Germinal center (tissue), 1 donor: ENCODE data around the gene PAX5.

Experiments
- DNase-seq: peaks from one replicate; pipeline ENCODE4 v3.0.0; 2012; ENCODE audit warnings: mixed read lengths, low spot score

The PAX5 gene

GRCh38 chr9:36932198-36932597, 101.9 kb downstream of the PAX5 start:
- DNase-seq = no peak

GRCh38 chr9:36930941-36931340, 103.1 kb downstream of the PAX5 start:
- DNase-seq = no peak

- no peak for DNase-seq
Observed at GRCh38 chr9:36929350-36929675, 104.8 kb downstream of the PAX5 start.

- no peak for DNase-seq
Observed at GRCh38 chr9:36928670-36929349, 105.3 kb downstream of the PAX5 start.

GRCh38 chr9:36928210-36928609, 105.9 kb downstream of the PAX5 start:
- DNase-seq = no peak

- no peak for DNase-seq
Observed at GRCh38 chr9:36924757-36925432, 109.2 kb downstream of the PAX5 start.

GRCh38 chr9:36924071-36924470, 110.0 kb downstream of the PAX5 start:
- DNase-seq = no peak

- DNase-seq = no peak
Observed at GRCh38 chr9:36923025-36923625, 110.9 kb downstream of the PAX5 start.

GRCh38 chr9:36922548-36922947, 111.5 kb downstream of the PAX5 start:
- no peak for DNase-seq

- no peak for DNase-seq
Observed at GRCh38 chr9:36914212-36914577, 119.9 kb downstream of the PAX5 start.

- DNase-seq = no peak
Observed at GRCh38 chr9:36913393-36914211, 120.5 kb downstream of the PAX5 start.

- no peak for DNase-seq
Observed at GRCh38 chr9:36912620-36913019, 121.4 kb downstream of the PAX5 start.

- no peak for DNase-seq
Observed at GRCh38 chr9:36911601-36912412, 122.3 kb downstream of the PAX5 start.

- no peak for DNase-seq
Observed at GRCh38 chr9:36911037-36911436, 123.0 kb downstream of the PAX5 start.

- DNase-seq = no peak
Observed at GRCh38 chr9:36906492-36906891, 127.6 kb downstream of the PAX5 start.

GRCh38 chr9:36905101-36906066, 128.7 kb downstream of the PAX5 start:
- no peak for DNase-seq

- no peak for DNase-seq
Observed at GRCh38 chr9:36903541-36904435, 130.3 kb downstream of the PAX5 start.

- no peak for DNase-seq
Observed at GRCh38 chr9:36902861-36903524, 131.1 kb downstream of the PAX5 start.

- DNase-seq = no peak
Observed at GRCh38 chr9:36902080-36902716, 131.9 kb downstream of the PAX5 start.
